Effector memory CD8-positive, alpha-beta T cell (primary cell): Measurements from ENCODE around the gene SUN3.

Experiments used
- ATAC-seq: fragments of 150-1000 bp; cut with Tn5 transposase; replicated peaks from 2 replicates; pipeline ENCODE4 v1.10.0; 2021; ENCODE audit warnings: mild to moderate bottlenecking, moderate library complexity
- DNase-seq, 3 experiments: peaks; one replicate each; pipeline ENCODE4 v3.0.0; 2021
- H3K27ac Mint-ChIP-seq, 2 donors: one replicate each; pipeline ENCODE4 v1.8.0; 2022; ENCODE audit warnings: mild to moderate bottlenecking in 2 of 2, mixed read lengths in 2 of 2, moderate library complexity in 2 of 2
- H3K27me3 Mint-ChIP-seq, 2 donors: one replicate each; pipeline ENCODE4 v1.8.0; 2022; ENCODE audit warnings: mixed read lengths in 2 of 2
- H3K36me3 Mint-ChIP-seq: one replicate; pipeline ENCODE4 v1.8.0; 2022; ENCODE audit warnings: mild to moderate bottlenecking, moderate library complexity, mixed read lengths; ENCODE audit not compliant: insufficient read depth
- H3K4me1 Mint-ChIP-seq, 2 donors: one replicate each; pipeline ENCODE4 v1.8.0; 2022; ENCODE audit warnings: low read depth in 2 of 2, mixed read lengths in 2 of 2
- H3K4me3 Mint-ChIP-seq, 2 donors: one replicate each; pipeline ENCODE4 v1.8.0; 2022; ENCODE audit warnings: mild to moderate bottlenecking in 2 of 2, mixed read lengths in 2 of 2, moderate library complexity in 2 of 2
- H3K9me3 Mint-ChIP-seq, 2 donors: one replicate each; pipeline ENCODE4 v1.8.0; 2022; ENCODE audit warnings: mixed read lengths in 2 of 2

The SUN3 gene

DNA sequence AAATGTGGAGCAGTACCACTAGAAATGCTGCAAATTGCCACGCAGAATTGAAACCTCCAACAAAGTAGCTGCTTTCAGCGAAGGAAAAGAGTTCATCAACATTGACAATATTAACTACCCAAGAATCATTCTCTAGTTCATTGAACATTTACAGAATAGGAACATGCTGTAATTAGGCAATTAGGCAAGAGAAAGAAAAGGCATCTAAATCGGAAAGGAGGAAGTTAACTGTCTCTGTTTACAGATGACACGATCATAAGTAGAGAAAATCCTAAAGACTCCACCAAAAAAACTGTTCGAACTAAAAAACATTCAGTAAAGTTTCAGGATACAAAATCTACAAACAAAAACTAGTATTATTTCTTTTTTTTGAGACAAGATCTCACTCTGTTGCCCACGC is 71.8 kb downstream of the SUN3 start:
- Mint-ChIP-seq H3K27me3 (no peaks in the 10 kb centered on the region), H3K27ac (no peak overlapping the region), H3K4me3 (no peak overlapping the region), H3K4me1 (peaks cover 0 to 2% of the 10 kb centered on the region in 2 donors), H3K9me3 (no peaks in the 10 kb centered on the region), H3K36me3 (peaks cover 17% of the 10 kb centered on the region)
- no peak for ATAC-seq
- no peak for DNase-seq

DNA sequence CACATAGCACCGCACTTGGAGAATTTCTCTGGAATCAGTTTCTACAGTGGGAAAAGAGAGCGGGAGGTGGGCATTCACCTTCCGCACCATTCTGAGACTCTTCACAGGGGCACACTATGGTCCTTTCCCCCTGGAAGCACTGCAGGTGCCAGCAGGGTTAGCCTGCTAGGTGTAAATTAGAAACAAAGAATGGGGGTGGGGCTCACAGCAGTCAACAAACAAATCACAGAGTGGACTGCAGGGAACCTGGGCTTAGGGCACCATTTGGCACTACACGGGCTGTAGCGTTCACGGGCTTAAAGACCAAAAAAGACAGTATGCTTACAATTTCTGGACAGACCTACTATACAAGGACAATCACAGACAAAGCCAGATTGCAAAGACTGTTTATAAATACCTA is 72.7 kb downstream of the SUN3 start:
- Mint-ChIP-seq H3K9me3 (no peaks in the 10 kb centered on the region), H3K4me3 (no peak overlapping the region), H3K27ac (no peak overlapping the region), H3K4me1 (peaks cover 0 to 2% of the 10 kb centered on the region in 2 donors), H3K36me3 (peaks cover 8% of the 10 kb centered on the region), H3K27me3 (no peaks in the 10 kb centered on the region)
- ATAC-seq = no peak
- no peak for DNase-seq

DNA sequence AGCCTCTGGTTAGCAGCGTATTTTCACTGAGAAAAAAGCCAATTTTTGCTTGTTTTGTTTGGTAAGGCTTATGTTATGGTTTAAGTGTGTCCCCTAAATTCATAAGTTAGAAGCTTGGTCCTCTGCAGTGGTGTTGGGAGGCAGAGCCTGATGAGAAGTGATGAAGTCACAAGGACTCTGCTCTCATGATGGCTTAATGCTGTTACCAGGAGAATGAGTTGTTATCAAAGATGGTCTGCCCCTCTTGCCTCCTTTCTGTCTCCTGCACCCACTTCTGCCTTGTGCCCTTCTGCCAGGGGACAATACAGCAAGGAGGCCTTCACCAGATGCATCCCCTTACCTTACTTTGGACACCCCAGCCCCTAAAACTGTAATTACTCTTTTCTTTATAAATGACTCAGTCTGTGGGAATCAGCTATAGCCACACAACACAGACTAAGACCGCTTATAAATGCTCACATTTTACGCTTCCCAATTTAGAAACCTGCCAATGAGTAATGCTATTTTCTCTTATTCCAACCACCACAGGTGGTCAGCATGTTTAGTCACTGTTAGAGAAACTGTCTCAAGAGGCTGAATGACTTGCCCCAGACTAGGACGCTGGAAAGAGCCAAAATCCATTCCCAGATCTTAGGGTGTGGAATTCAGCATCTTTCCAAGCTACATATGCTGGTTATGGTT is 74.5 kb downstream of the SUN3 start:
- ATAC-seq = no peak
- no peak for DNase-seq

DNA sequence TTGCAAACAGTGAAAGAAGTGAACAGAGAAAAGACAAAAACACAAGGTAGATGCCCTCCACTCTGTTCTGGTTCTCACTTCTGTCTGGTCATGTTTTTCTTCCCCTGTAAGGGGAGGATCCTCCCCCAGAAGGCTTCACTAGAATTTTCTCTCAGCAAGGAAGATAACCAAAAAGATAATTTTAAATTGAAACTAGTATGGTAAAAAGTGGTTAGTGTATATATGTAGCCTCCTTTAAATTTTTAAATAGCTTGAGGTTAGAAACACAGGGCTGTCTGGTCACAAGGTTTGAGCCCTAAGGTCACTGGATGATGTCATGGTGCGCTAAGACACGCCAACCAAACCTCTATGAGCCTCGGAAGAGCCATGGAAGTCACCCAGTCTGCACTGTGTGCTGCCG is 75.1 kb downstream of the SUN3 start:
- H3K4me1 Mint-ChIP-seq = peaks cover 0 to 2% of the 10 kb centered on the region in 2 donors
- H3K4me3 Mint-ChIP-seq = no peak overlapping the region
- no peaks in the 10 kb centered on the region for H3K27me3 Mint-ChIP-seq
- peak overlapping the region; percentile 51 to 76 for H3K27ac Mint-ChIP-seq
- H3K36me3 Mint-ChIP-seq = peaks cover 5% of the 10 kb centered on the region
- no peak for DNase-seq
- no peak for ATAC-seq
- H3K9me3 Mint-ChIP-seq = no peaks in the 10 kb centered on the region

More for the DNA sequence above, 74.5 kb downstream of the SUN3 start:
- H3K27ac Mint-ChIP-seq = peak overlapping the region; percentile 76 to 78
- no peaks in the 10 kb centered on the region for H3K27me3 Mint-ChIP-seq
- H3K9me3 Mint-ChIP-seq = no peaks in the 10 kb centered on the region
- peaks cover 0 to 2% of the 10 kb centered on the region in 2 donors for H3K4me1 Mint-ChIP-seq
- H3K36me3 Mint-ChIP-seq = peaks cover 5% of the 10 kb centered on the region
- H3K4me3 Mint-ChIP-seq = no peak overlapping the region

- Mint-ChIP-seq H3K4me3 (no peak overlapping the region), H3K27ac (peak overlapping the region in 1 of 2 donors; percentile 54), H3K27me3 (no peaks in the 10 kb centered on the region), H3K4me1 (no peaks in the 10 kb centered on the region), H3K36me3 (peaks cover 5% of the 10 kb centered on the region), H3K9me3 (no peaks in the 10 kb centered on the region)
- no peak for ATAC-seq
- DNase-seq = no peak
These were observed 76.7 kb downstream of the SUN3 start for GRCh38 chr7:47952224-47952623.

GRCh38 chr7:47951374-47951773 is 77.5 kb downstream of the SUN3 start:
- no peak overlapping the region for H3K27ac Mint-ChIP-seq
- no peak for DNase-seq
- H3K4me3 Mint-ChIP-seq = no peak overlapping the region
- no peaks in the 10 kb centered on the region for H3K27me3 Mint-ChIP-seq
- ATAC-seq = no peak
- H3K9me3 Mint-ChIP-seq = no peaks in the 10 kb centered on the region
- H3K4me1 Mint-ChIP-seq = no peaks in the 10 kb centered on the region
- peaks cover 5% of the 10 kb centered on the region for H3K36me3 Mint-ChIP-seq

DNA sequence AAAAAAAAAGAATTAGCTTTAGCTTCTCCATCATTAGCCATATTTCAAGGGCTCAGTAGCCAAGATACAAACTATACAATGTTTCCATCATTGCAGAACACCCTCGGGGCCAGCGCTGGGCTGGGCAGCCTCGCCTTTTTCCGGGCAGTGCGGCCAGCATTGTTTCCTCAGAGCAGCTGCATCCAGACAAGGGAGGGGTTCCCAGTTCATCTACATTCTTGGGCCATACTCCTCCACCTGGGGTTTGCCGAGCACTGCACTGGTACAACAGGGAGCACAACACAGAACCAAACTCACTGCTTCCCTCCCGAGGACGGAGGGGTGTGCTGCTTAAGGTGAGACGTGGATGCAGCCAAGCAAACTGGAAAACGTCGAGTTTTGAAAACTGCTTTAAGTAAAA is 78.2 kb downstream of the SUN3 start:
- no peak for DNase-seq
- Mint-ChIP-seq H3K27ac (no peak overlapping the region), H3K27me3 (no peaks in the 10 kb centered on the region), H3K4me1 (no peaks in the 10 kb centered on the region), H3K36me3 (peaks cover 5% of the 10 kb centered on the region), H3K4me3 (no peak overlapping the region), H3K9me3 (no peaks in the 10 kb centered on the region)
- no peak for ATAC-seq

DNA sequence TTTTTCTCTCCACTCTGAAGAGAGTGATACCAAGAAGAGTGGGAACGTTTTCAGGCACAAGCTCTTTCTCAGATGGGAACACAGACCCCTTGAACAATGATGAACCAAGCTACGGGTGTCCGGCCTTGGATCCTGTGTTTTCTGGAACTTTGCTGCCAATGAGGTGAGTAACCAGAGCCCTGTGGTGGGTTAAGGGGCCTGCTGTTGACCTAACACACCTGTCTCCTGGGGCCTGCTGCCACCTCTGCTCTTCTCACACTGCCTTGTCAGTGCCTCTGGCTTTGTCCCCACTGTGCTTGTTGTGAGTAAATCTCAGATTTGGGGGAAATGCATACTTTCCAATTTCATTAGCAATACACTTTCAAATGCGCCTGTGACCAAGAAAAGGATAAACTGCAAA is 79.2 kb downstream of the SUN3 start:
- H3K27ac Mint-ChIP-seq = no peak overlapping the region
- no peak overlapping the region for H3K4me3 Mint-ChIP-seq
- no peaks in the 10 kb centered on the region for H3K9me3 Mint-ChIP-seq

DNA sequence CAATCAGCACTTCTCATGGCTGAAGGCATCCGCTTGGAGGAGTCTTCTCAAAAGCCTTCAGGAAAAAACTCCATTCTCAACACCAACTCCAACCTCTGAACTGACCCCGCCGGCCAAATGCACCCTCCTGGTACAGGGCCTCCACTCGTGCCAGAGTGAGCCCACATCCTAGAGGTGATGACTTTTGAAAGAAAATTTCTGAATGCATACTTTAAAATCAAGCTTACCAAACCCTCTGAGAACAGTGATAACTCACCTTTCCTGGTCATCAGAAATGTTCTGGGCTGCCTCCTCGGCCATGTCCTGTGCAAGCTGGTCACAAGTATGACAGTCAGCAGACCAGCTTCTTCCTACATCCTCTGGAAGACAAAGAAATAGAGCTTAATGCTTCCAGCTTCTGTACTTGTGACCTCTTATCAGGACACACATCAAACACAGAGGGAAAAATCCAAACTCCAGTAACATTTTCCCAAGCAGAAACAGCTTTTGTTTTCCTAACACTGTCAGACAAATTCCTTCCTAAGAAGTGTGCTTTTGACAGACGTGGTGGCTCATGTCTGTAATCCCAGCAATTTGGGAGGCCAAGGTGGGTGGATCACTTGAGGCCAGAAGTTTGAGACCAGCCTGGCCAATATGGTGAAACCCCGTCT is 80.6 kb downstream of the SUN3 start, which contains the start of gene PKD1L1:
PKD1L1 (minus strand) TSS at position 326 of the 650 bp plus-strand sequence; CDS start at position 300, 26 bp downstream.
- no peaks in the 10 kb centered on the region for H3K4me1 Mint-ChIP-seq
- no peaks in the 10 kb centered on the region for H3K9me3 Mint-ChIP-seq
- peak within 1 kb of the TSS in 1 of 2 donors; percentile 30 for H3K27ac Mint-ChIP-seq
- H3K27me3 Mint-ChIP-seq = no peaks in the 10 kb centered on the region
- DNase-seq (no peak), ATAC-seq (no peak)
- H3K4me3 Mint-ChIP-seq = no peak within 1 kb of the TSS
- H3K36me3 Mint-ChIP-seq = no peaks in the 10 kb centered on the region

More for the DNA sequence above, 79.2 kb downstream of the SUN3 start:
- Mint-ChIP-seq H3K27me3 (no peaks in the 10 kb centered on the region), H3K4me1 (no peaks in the 10 kb centered on the region), H3K36me3 (no peaks in the 10 kb centered on the region)
- ATAC-seq = no peak
- DNase-seq = no peak

GRCh38 chr7:47947355-47947749 is 81.6 kb downstream of the SUN3 start:
- Mint-ChIP-seq H3K27me3 (no peaks in the 10 kb centered on the region), H3K27ac (peak overlapping the region in 1 of 2 donors; percentile 30), H3K4me3 (no peak overlapping the region), H3K9me3 (no peaks in the 10 kb centered on the region), H3K36me3 (no peaks in the 10 kb centered on the region), H3K4me1 (no peaks in the 10 kb centered on the region)
- no peak for ATAC-seq
- no peak for DNase-seq

- no peak for DNase-seq
- Mint-ChIP-seq H3K27me3 (no peaks in the 10 kb centered on the region), H3K9me3 (no peaks in the 10 kb centered on the region), H3K36me3 (no peaks in the 10 kb centered on the region), H3K4me1 (no peaks in the 10 kb centered on the region), H3K27ac (peak overlapping the region in 1 of 2 donors; percentile 30), H3K4me3 (no peak overlapping the region)
- ATAC-seq = no peak
These were observed 82.1 kb downstream of the SUN3 start for GRCh38 chr7:47946581-47947354.

GRCh38 chr7:47945261-47946015 is 83.5 kb downstream of the SUN3 start:
- H3K27ac Mint-ChIP-seq = no peak overlapping the region
- ATAC-seq (peak; percentile 29), DNase-seq (peak; percentile 65 to 75 (median 74))
- no peaks in the 10 kb centered on the region for H3K9me3 Mint-ChIP-seq
- H3K4me1 Mint-ChIP-seq = no peaks in the 10 kb centered on the region
- no peak overlapping the region for H3K4me3 Mint-ChIP-seq
- H3K36me3 Mint-ChIP-seq = no peaks in the 10 kb centered on the region
- no peaks in the 10 kb centered on the region for H3K27me3 Mint-ChIP-seq

DNA sequence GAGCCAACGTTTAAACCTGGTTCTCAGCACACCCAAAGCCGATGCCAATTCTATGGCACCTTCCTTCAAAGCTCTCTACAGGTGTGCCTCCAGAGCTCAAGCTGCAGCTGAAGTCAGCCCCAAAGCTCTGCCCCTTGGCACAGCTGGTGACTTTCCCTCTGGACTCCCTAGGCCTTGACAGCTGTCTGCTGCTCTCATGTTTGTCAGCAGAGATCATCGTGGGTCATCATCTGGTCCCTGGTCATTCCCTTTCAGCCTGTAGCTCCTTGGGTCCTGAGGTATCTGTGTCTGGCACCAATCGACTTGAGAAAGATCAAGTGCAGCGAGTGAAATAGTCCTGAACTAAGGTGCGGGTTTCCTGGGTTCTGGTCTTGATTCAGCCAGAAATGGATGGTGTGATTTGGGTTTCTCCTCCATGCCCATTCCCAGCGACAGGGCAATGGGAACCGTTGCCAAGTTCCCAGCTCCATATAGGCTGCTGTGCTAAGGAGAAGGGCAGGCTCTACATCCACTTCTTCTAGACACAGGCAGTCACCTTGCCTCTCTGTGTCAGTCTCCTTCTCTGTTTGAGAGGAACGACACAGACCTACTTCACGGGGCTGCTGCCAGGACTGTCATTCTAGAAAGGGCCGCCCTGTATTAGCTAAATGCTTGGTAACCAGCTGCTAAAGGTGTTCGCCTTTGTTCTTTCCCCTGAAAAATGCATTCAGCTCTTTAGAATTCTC is 84.2 kb downstream of the SUN3 start:
- Mint-ChIP-seq H3K4me1 (no peaks in the 10 kb centered on the region), H3K4me3 (no peak overlapping the region), H3K27me3 (no peaks in the 10 kb centered on the region), H3K27ac (no peak overlapping the region), H3K9me3 (no peaks in the 10 kb centered on the region), H3K36me3 (no peaks in the 10 kb centered on the region)
- DNase-seq = no peak
- ATAC-seq = no peak
